Measurements from ENCODE around the gene DPH1.

Gene DPH1

GRCh38 chr17:2063261-2064146 lies 33.6 kb downstream of the DPH1 start:
- DNase-seq: no peak

GRCh38 chr17:2064147-2064489 lies 34.2 kb downstream of the DPH1 start:
- no peak for DNase-seq

- DNase-seq: no peak
Observed at GRCh38 chr17:2064520-2064971, 34.6 kb downstream of the DPH1 start.

- no peak for DNase-seq
Observed at GRCh38 chr17:2064980-2065785, 35.2 kb downstream of the DPH1 start.

GRCh38 chr17:2065949-2066400 lies 36.0 kb downstream of the DPH1 start:
- DNase-seq: no peak

GRCh38 chr17:2067048-2067561 lies 37.2 kb downstream of the DPH1 start:
- DNase-seq: no peak

GRCh38 chr17:2067608-2068024 lies 37.7 kb downstream of the DPH1 start:
- no peak for DNase-seq

- no peak for DNase-seq
Observed at GRCh38 chr17:2068031-2068518, 38.1 kb downstream of the DPH1 start.

- DNase-seq: no peak
Observed at GRCh38 chr17:2068519-2069051, 38.6 kb downstream of the DPH1 start.

- DNase-seq: no peak
Observed at GRCh38 chr17:2070241-2071023, 40.5 kb downstream of the DPH1 start.

GRCh38 chr17:2071024-2071385 lies 41.1 kb downstream of the DPH1 start:
- no peak for DNase-seq

- no peak for DNase-seq
Observed at GRCh38 chr17:2071455-2072281, 41.7 kb downstream of the DPH1 start.

- DNase-seq: no peak
Observed at GRCh38 chr17:2074919-2075318, 45.0 kb downstream of the DPH1 start.

- DNase-seq: no peak
Observed at GRCh38 chr17:2075336-2076086, 45.6 kb downstream of the DPH1 start.

GRCh38 chr17:2076087-2076984 lies 46.4 kb downstream of the DPH1 start:
- no peak for DNase-seq

GRCh38 chr17:2077040-2077439 lies 47.1 kb downstream of the DPH1 start:
- DNase-seq: no peak

- no peak for DNase-seq
Observed at GRCh38 chr17:2081564-2081963, 51.6 kb downstream of the DPH1 start.

GRCh38 chr17:2082003-2082781 lies 52.2 kb downstream of the DPH1 start:
- DNase-seq: no peak

- DNase-seq: no peak
Observed at GRCh38 chr17:2083613-2084035, 53.7 kb downstream of the DPH1 start.

All from NCI-H1436 treated with DMSO at 0.1 percent for 48 hours (cell line).